ENCODE results near the gene GOT2.

GRCh38 chr16:58699151-58699550 lies 35.0 kb downstream of the GOT2 start:
- TF ChIP-seq, protein P1, sequence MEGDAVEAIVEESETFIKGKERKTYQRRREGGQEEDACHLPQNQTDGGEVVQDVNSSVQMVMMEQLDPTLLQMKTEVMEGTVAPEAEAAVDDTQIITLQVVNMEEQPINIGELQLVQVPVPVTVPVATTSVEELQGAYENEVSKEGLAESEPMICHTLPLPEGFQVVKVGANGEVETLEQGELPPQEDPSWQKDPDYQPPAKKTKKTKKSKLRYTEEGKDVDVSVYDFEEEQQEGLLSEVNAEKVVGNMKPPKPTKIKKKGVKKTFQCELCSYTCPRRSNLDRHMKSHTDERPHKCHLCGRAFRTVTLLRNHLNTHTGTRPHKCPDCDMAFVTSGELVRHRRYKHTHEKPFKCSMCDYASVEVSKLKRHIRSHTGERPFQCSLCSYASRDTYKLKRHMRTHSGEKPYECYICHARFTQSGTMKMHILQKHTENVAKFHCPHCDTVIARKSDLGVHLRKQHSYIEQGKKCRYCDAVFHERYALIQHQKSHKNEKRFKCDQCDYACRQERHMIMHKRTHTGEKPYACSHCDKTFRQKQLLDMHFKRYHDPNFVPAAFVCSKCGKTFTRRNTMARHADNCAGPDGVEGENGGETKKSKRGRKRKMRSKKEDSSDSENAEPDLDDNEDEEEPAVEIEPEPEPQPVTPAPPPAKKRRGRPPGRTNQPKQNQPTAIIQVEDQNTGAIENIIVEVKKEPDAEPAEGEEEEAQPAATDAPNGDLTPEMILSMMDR (IDR thresholded peaks at IDR 0.05; ENCODE audit: low read depth, low read length) = no peak
- no peak for TF ChIP-seq EZH2phosphoT487 (IDR thresholded peaks at IDR 0.05; ENCODE audit: low read depth)
